Measurements from ENCODE around the gene LHFPL2. TPM values are rescaled to one million over a fixed set of nuclear protein-coding genes. Genes with fewer than 3 reads are reported as not detected.

The LHFPL2 gene
- total and polyA plus RNA-seq, 2 donors from 2014 or later, result 1.8 to 12.6 TPM

DNA sequence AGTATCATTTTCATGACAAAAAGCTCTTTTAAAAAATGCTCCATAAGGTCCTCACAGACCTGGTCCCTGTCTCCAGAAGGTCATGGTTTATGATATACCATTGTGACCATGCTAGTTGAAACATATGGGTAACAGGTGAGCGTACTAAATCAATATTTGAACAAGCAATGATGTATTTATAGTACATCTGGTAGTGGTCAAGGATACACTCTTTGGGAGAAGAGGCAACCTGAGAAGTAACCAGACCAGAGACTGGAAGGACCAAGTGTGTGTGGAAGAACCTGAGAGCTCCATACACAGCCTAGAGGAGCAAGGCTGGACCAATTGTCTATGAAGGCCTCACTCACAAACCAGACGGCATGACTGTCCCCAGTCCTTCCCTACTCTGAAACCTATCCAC lies 55.1 kb downstream of the LHFPL2 start:
- no peak overlapping the region for H3K4me3 ChIP-seq (ENCODE audit: low read length in 3 of 3)
- no peak for TF ChIP-seq CTCF (IDR thresholded peaks at IDR 0.05; ENCODE audit: borderline replicate concordance, extremely low read depth, insufficient read depth)
- intact Hi-C loops (cut with DNase I), result no loop called here
- H3K9me3 ChIP-seq (ENCODE audit: control insufficient read depth in 2 of 3, insufficient read depth in 1 of 3, low read length in 3 of 3), result no peaks in the 10 kb centered on the region
- DNase-seq, result no peak
- H3K4me1 ChIP-seq (ENCODE audit: control insufficient read depth in 2 of 3, insufficient read depth in 2 of 3, low read depth in 1 of 3, low read length in 3 of 3), result peaks cover 0 to 21% (median 2%) of the 10 kb centered on the region in 3 donors
- H3K9ac ChIP-seq (ENCODE audit: low read length in 3 of 3), result no peak overlapping the region
- FAIRE-seq, result no peak
- no peak overlapping the region for H3K27ac ChIP-seq (ENCODE audit: low read depth in 2 of 2, low read length in 2 of 2)
- no peaks in the 10 kb centered on the region for H3K27me3 ChIP-seq (ENCODE audit: control insufficient read depth, insufficient read depth, low read length)
- H3K36me3 ChIP-seq (ENCODE audit: control insufficient read depth in 2 of 3, insufficient read depth in 3 of 3, low read length in 3 of 3), result no peaks in the 10 kb centered on the region

DNA sequence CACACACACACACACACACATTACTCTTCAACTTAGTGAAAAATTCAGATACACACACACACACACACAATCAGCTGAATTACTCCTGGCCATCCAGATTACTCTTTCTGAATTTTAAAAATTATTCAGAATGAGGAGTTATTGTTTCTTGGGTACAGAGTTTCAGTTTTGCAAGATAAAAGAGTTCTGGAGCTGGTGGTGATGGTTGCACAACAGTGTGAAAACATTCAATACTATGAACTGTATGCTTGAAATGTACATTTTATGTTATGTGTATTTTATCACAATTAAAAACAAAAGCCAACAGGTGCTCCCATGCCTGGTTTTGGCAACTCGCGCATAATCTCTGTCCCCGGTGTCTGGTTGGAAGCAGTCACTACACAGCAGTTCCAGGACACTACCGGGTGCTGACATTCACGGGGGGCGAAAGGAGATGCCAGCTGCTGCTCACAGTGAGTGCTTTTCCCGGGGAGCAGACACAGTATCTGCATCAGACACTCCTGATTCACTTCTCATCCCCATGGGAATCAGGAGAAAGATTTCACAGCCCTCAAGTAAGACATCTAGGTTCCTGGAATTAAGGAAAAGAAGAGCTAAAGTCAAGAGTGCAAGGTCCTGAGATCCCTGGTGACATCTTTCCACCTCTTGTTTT lies 55.7 kb downstream of the LHFPL2 start:
- DNase-seq (no peak), FAIRE-seq (no peak)
- Histone ChIP-seq H3K27ac (ENCODE audit: low read depth in 2 of 2, low read length in 2 of 2) (no peak overlapping the region), H3K4me3 (ENCODE audit: low read length in 3 of 3) (no peak overlapping the region), H3K4me1 (ENCODE audit: control insufficient read depth in 2 of 3, insufficient read depth in 2 of 3, low read depth in 1 of 3, low read length in 3 of 3) (peaks cover 0 to 21% (median 2%) of the 10 kb centered on the region in 3 donors), H3K27me3 (ENCODE audit: control insufficient read depth, insufficient read depth, low read length) (no peaks in the 10 kb centered on the region), H3K9me3 (ENCODE audit: control insufficient read depth in 2 of 3, insufficient read depth in 1 of 3, low read length in 3 of 3) (no peaks in the 10 kb centered on the region), H3K9ac (ENCODE audit: low read length in 3 of 3) (no peak overlapping the region), H3K36me3 (ENCODE audit: control insufficient read depth in 2 of 3, insufficient read depth in 3 of 3, low read length in 3 of 3) (no peaks in the 10 kb centered on the region)
- intact Hi-C loops (cut with DNase I), result no loop called here
- TF ChIP-seq CTCF (IDR thresholded peaks at IDR 0.05; ENCODE audit: borderline replicate concordance, extremely low read depth, insufficient read depth), result no peak

DNA sequence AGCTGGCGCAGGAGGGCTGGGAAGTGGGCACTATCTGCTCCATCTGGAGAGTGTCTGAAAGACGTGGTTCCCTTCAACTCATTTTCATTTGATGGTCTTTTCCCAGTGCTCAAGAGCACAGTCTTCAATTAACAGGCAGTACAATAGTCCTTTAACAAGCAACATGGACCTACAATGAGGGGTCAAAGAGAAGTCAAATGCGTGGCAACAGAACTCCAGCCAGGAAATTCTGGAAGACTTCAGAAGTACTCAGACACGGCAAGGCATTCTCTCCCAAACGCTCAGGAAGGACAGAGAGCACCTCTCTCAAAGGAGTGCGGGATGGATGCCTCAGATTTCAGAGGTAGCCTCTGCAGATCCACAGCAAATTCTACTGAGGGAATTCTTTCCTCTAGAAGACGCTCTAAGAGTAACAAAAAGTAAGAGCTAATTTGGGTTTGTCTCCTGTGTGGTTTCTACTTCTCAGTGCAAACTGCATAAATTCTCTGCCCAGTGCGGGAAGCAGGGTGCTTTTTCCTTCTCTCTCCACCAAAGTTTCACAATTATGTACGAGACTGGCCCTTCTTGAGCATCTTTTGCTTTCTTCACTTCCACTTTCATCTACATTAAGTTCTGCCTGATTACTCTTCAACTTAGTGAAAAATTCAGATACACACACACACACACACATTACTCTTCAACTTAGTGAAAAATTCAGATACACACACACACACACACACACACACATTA lies 56.4 kb downstream of the LHFPL2 start:
- Histone ChIP-seq H3K4me3 (ENCODE audit: low read length in 3 of 3) (no peak overlapping the region), H3K9me3 (ENCODE audit: control insufficient read depth in 2 of 3, insufficient read depth in 1 of 3, low read length in 3 of 3) (no peaks in the 10 kb centered on the region), H3K27ac (ENCODE audit: low read depth in 2 of 2, low read length in 2 of 2) (no peak overlapping the region), H3K4me1 (ENCODE audit: control insufficient read depth in 2 of 3, insufficient read depth in 2 of 3, low read depth in 1 of 3, low read length in 3 of 3) (peaks cover 0 to 21% (median 2%) of the 10 kb centered on the region in 3 donors), H3K27me3 (ENCODE audit: control insufficient read depth, insufficient read depth, low read length) (no peaks in the 10 kb centered on the region), H3K9ac (ENCODE audit: low read length in 3 of 3) (no peak overlapping the region), H3K36me3 (ENCODE audit: control insufficient read depth in 2 of 3, insufficient read depth in 3 of 3, low read length in 3 of 3) (no peaks in the 10 kb centered on the region)
- intact Hi-C loops (cut with DNase I), result no loop called here
- FAIRE-seq, result no peak
- no peak for DNase-seq
- TF ChIP-seq CTCF (IDR thresholded peaks at IDR 0.05; ENCODE audit: borderline replicate concordance, extremely low read depth, insufficient read depth), result no peak

Measured in kidney (tissue), 14 donors.